Nasal cavity respiratory epithelium epithelial cell of viscerocranial mucosa (primary cell): Measurements from ENCODE around the gene TMEM33. TPM values are rescaled to one million over a fixed set of nuclear protein-coding genes. Genes with fewer than 3 reads are reported as not detected.

Experiments used
- total RNA-seq: library from RNA; depleted of rRNA; stranded (reverse); fragments of >200 nt; gene quantifications from 2 replicates; pipeline ENCODE4 v1.2.3, GENCODE V29; 2014

TMEM33 gene, protein sequence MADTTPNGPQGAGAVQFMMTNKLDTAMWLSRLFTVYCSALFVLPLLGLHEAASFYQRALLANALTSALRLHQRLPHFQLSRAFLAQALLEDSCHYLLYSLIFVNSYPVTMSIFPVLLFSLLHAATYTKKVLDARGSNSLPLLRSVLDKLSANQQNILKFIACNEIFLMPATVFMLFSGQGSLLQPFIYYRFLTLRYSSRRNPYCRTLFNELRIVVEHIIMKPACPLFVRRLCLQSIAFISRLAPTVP
- 119 and 155 TPM in 2 replicates for total RNA-seq

DNA sequence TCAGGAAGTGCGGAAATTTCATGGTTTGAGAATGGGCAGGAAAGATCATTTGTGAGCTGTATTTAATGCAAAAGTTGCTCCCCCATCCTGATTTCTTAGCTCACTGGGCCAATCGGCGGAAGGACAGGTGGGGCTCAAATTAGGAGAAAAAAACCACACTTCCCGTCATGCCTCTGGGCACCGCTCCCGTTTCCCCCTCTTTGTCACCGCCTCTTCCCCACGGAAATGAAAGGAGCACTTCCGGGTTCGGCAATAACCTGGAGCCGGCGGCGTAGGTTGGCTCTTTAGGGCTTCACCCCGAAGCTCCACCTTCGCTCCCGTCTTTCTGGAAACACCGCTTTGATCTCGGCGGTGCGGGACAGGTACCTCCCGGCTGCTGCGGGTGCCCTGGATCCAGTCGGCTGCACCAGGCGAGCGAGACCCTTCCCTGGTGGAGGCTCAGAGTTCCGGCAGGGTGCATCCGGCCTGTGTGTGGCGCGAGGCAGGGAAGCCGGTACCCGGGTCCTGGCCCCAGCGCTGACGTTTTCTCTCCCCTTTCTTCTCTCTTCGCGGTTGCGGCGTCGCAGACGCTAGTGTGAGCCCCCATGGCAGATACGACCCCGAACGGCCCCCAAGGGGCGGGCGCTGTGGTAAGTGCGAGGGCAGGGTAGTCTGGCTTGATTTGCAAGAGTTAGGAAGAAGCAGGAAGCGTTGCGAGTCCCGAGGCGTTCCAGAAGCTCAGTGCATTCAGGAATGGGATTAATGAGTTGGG, at the start of gene TMEM33:
TMEM33 (plus strand) TSS at position 529 of the 751 bp plus-strand sequence; CDS start at position 585, 56 bp downstream.

DNA sequence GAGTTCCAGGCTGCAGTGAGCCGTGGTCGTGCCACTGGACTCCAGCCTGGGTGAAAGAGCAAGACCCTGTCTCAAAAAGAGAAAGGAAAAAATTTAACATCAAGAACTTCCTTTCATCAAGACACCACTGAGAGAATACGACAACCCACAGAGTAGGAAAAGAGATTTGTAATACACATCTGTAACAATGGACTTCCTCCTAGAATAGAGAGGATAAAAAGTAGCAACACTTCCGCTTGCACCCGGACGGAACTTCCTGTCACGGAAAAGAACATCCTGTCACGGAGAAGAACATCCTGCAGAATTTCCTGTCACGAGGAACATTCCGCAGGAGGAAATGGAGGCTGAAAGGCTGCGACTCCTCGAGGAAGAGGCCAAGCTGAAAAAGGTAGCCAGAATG, 46.2 kb downstream of the TMEM33 start, which contains the start of gene DCAF4L1:
DCAF4L1 (plus strand) TSS at position 301 of the 400 bp plus-strand sequence; CDS start at position 338, 37 bp downstream.

DNA sequence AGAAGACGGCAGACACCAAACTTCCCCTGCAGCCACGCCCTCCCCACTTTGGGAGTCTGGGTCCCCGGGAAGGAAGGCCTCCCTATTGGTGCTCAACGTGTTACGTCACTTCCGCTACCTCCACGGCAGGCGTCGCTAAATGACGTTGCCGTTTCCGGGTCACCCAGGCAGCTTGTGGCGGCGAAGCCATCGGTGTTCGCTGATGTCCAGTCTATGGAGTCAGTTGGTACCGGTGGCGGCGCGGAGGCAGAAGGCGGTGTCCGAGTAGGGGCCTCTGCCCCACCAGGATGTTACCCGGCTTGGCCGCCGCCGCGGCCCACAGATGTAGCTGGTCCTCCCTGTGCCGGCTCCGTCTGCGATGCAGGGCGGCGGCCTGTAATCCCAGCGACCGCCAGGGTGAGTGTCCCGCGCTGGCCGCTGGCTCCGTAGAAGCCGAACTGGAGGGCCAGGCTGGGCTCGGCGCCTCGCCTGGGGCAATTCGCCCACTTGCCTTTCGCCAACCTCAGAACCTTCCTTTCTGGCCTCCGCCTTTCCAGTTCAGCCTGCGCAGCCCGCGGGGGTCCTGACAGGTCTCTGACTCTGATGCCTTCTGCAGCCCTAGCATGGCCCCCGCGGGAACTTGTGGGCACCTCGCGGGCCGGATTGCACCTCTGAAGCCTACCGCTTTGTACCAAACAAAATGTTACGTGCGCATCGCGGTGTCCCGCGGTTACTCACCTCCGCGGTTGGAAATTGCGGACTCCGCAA, 55.3 kb downstream of the TMEM33 start, which contains the start of gene SLC30A9:
SLC30A9 (plus strand) TSS at position 166 of the 747 bp plus-strand sequence; CDS start at position 288, 122 bp downstream.

Other genes with a start within 250 kb of the TMEM33 start
- gene PHOX2B, start 186.7 kb upstream of the TMEM33 start, total RNA-seq, result not detected in 2 replicates
- 0.34 and 0.36 TPM in 2 replicates for gene DCAF4L1, start 46.3 kb downstream of the TMEM33 start, total RNA-seq
- gene SLC30A9, start 55.1 kb downstream of the TMEM33 start, total RNA-seq, result 49.2 and 69.7 TPM in 2 replicates
- not detected in 2 replicates for gene BEND4, start 217.2 kb downstream of the TMEM33 start, total RNA-seq